GM19238 (cell line): Measurements from ENCODE around the gene UTF1.
"Not testable (repeated sequence)": the region's sequence is repeated elsewhere in the genome, so short reads cannot be mapped to it uniquely, and the experiment has no call there.

Source experiments
- DNase-seq: peaks from one replicate; pipeline ENCODE4 v3.0.0; 2011; ENCODE audit warnings: low spot score; ENCODE audit not compliant: insufficient read length

Gene UTF1

GRCh38 chr10:133208466-133208865 lies 21.6 kb upstream of the UTF1 start:
- no peak for DNase-seq

GRCh38 chr10:133209117-133209516 lies 20.9 kb upstream of the UTF1 start:
- no peak for DNase-seq

GRCh38 chr10:133209641-133210040 lies 20.4 kb upstream of the UTF1 start:
- no peak for DNase-seq

- DNase-seq, result no peak
Observed at GRCh38 chr10:133210398-133211140, 19.4 kb upstream of the UTF1 start.

- DNase-seq, result no peak
Observed at GRCh38 chr10:133211141-133211830, 18.7 kb upstream of the UTF1 start.

- no peak for DNase-seq
Observed at GRCh38 chr10:133211959-133212852, 17.8 kb upstream of the UTF1 start.

GRCh38 chr10:133212853-133213494 lies 17.0 kb upstream of the UTF1 start:
- DNase-seq, result no peak

GRCh38 chr10:133213641-133214467 lies 16.2 kb upstream of the UTF1 start:
- no peak for DNase-seq

GRCh38 chr10:133214468-133215410 lies 15.3 kb upstream of the UTF1 start:
- DNase-seq, result no peak

- DNase-seq, result no peak
Observed at GRCh38 chr10:133215586-133215985, 14.4 kb upstream of the UTF1 start.

- no peak for DNase-seq
Observed at GRCh38 chr10:133216776-133217175, 13.2 kb upstream of the UTF1 start.

GRCh38 chr10:133217800-133218589 lies 12.0 kb upstream of the UTF1 start:
- no peak for DNase-seq

- no peak for DNase-seq
Observed at GRCh38 chr10:133218891-133219290, 11.1 kb upstream of the UTF1 start.

GRCh38 chr10:133219782-133220181 lies 10.2 kb upstream of the UTF1 start:
- no peak for DNase-seq

- DNase-seq, result no peak
Observed at GRCh38 chr10:133221331-133221730, 8.7 kb upstream of the UTF1 start.

- DNase-seq, result not testable (repeated sequence)
Observed at GRCh38 chr10:133221756-133222155, 8.3 kb upstream of the UTF1 start.

GRCh38 chr10:133224076-133224475 lies 5.9 kb upstream of the UTF1 start:
- DNase-seq, result no peak

GRCh38 chr10:133224756-133225372 lies 5.2 kb upstream of the UTF1 start:
- no peak for DNase-seq
